GM12865 (cell line): Measurements from ENCODE around the gene ABCC4.
A peak's percentile ranks its signal among the peaks of the same experiment; 100 is the strongest.

Experiments used
- DNase-seq: peaks from one replicate; pipeline ENCODE4 v3.0.0; 2010; ENCODE audit warnings: low read depth
- H3K4me3 ChIP-seq: 2 replicates; pipeline ENCODE4 v1.5.1; 2011; ENCODE audit warnings: mild to moderate bottlenecking, low read depth, low read length, control low read depth
- CTCF ChIP-seq: IDR thresholded peaks from 2 replicates; pipeline ENCODE4 v1.5.1; 2011; ENCODE audit warnings: low read length, control low read depth, low read depth, inconsistent platforms; ENCODE audit not compliant: insufficient read depth; ENCODE audit errors: missing control alignments

ABCC4 gene

GRCh38 chr13:95239283-95239682 is 62.0 kb downstream of the ABCC4 start:
- TF ChIP-seq CTCF, result no peak
- H3K4me3 ChIP-seq, result no peak overlapping the region
- DNase-seq, result no peak

GRCh38 chr13:95237310-95237870 is 63.9 kb downstream of the ABCC4 start:
- TF ChIP-seq CTCF, result no peak
- H3K4me3 ChIP-seq, result no peak overlapping the region
- DNase-seq, result no peak

- H3K4me3 ChIP-seq, result no peak overlapping the region
- no peak for TF ChIP-seq CTCF
- DNase-seq, result no peak
Measured at GRCh38 chr13:95236774-95237173, 64.5 kb downstream of the ABCC4 start.

GRCh38 chr13:95235974-95236373 is 65.3 kb downstream of the ABCC4 start:
- H3K4me3 ChIP-seq, result no peak overlapping the region
- DNase-seq, result no peak
- TF ChIP-seq CTCF, result no peak

- no peak for TF ChIP-seq CTCF
- DNase-seq, result no peak
- H3K4me3 ChIP-seq, result no peak overlapping the region
Measured at GRCh38 chr13:95235199-95235756, 66.0 kb downstream of the ABCC4 start.

- peak; percentile 40 for DNase-seq
- no peak for TF ChIP-seq CTCF
- H3K4me3 ChIP-seq, result no peak overlapping the region
Measured at GRCh38 chr13:95234242-95234641, 67.0 kb downstream of the ABCC4 start.
